GM18907 (cell line): ENCODE data around the gene RNASET2.

ENCODE experiments used
- ATAC-seq: cut with Tn5 transposase; IDR thresholded peaks from one replicate; pipeline ENCODE4 v1.9.1; 2021; ENCODE audit warnings: mild to moderate bottlenecking, moderate library complexity; ENCODE audit not compliant: unreplicated experiment

Gene RNASET2

DNA sequence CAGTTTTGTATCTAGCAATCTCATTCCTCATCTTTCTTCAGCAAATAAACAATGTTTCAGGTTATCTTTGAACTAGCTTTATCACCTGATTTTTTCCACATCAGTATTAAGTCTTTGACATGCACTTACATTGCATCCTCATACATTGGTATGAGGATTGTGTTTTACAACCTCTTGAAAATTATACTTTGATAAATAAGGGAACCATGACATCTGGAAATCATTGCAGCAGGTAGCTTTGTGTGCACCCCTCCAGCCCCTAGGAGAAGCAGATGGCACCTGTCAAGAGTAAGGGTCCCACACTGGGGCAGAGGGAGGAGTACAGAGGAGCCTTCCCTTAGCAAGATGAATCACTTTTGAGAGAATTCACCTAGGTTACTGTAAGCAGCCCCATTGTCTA lies 13.7 kb upstream of the RNASET2 start:
- no peak for ATAC-seq

DNA sequence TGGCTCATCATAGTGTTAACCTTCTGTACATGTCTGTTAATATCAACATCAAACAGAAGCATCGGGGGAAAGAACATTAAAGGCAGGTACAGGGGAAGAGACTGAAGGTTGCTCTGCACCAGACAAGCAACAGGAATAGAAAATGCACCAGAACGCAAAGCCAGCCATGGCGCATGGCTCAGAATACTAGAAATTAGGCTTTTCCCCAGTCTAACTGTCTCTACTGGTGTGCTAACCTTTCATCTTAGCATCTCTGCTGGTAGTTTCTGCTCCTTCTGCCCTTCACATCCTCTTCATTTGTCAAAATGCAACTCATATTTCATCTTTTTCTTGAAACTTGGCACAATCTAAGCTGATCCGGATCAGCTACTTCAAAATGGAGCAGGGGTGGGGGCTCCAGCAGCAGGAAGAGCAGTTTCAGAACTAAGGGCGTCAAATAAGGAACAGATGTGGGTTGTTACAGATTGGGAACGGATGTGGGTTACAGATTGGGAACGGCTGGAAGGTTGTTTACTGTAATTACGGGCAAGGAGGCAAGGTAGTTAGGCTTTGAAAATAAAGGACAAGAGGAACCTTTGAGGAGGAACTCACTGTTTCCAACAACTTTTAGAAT lies 13.1 kb upstream of the RNASET2 start:
- ATAC-seq = no peak

DNA sequence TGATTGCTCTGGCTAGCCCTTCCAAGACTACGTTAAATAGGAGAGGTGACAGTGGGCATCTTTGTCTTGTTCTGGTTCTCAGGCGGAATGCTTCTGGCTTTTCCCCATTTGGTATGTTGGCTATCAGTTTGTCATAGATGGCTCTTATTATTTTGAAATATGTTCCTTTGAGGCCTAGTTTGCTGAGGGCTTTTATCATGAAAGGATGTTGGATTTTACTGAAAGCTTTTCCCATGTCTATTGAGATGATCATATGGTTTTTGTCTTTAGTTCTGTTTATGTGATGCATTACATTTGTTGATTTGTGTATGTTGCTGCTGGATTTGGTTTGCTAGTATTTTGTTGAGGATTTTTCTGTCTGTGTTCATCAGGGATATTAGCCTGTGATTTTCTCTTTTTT lies 9.9 kb upstream of the RNASET2 start:
- no peak for ATAC-seq

DNA sequence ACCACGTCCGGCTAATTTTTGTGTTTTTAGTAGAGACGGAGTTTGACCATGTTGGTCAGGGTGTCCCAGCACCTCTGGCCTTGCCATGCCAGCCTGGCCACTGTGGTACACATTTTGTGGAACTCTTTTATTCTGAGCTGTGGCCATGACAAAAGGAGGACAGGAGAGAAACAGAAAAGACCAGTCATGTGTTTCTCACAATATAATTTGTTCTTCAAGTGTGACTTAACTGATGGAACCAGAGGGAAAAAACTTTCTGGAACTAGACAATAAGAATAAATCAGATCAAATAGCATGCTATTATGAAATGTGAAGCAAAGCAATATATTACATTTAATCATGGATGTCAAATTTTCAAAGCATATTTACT lies 4.2 kb upstream of the RNASET2 start:
- no peak for ATAC-seq

DNA sequence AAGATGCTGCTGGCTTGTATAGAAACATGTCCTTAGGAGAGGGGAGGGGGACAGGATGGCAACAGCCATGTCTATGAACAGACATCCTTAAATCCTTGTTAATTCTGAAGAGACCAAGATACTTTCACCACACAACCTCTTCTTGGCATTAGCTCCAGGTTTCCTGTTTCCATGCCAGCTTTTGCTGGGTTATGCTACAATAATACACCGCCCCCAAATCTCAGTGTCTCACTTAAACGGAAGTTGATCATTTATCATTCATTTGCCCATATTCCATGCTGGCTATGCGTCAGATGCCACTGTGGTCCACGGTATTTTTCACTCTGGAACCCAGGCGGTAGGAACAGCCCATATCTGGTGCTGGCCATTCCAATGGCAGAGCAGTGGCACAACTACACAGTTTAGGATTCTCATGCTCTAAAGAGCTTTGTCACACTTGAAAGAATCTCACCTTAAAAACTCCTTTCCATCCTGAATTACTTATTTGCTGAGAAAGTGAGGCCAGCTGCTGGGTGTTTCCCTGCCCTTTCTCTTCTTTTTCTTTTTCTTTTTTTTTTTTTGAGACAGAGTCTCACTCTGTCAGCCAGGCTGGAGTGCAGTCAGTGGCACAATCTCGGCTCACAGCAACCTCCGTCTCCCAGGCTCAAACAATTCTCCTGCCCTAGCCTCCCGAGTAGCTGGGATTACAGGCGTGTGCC lies 3.7 kb upstream of the RNASET2 start:
- no peak for ATAC-seq

DNA sequence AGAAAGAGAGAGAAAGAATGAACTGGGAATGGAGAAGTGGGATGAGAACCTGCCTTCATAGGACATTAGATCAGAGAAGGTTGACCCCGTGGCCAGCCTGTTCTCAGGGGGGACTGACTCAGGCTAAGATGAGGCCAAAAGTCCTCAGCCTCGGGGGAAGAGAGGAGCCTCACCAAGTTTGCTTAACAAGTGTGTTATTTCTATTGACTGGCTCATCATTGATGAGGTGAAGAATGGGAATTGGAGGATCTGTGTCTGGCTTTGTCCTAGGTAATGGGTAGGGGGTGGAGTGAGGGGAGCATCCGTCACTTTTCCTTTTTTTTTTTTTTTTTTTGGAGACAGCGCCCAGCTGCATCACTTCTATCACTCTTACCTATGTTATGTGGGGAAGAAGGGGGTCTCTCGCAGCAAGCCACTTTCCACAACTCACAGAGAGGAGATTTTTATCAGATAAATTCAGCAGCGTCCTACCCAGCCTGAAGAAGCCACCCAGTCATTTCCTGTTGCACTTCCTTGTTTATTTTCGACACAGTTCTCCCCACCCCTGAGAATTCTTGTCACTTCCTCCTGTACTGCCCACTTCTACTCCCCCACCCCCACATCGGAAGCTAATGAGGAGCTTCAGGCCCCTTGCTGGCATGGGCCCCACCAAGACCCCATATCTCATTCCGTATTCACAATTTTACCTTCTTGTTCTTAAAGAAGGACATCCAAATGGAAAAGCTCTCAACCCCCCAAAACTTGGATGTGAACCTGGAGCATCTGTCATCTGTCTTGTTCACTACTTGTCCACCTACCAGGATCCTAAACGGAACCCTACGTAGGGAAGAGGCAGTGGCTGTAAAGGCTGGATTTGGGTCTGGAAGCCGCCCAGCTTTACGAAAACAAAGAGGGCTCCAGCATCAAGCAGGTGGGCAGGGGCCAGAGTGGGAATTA lies 2.8 kb upstream of the RNASET2 start:
- no peak for ATAC-seq

DNA sequence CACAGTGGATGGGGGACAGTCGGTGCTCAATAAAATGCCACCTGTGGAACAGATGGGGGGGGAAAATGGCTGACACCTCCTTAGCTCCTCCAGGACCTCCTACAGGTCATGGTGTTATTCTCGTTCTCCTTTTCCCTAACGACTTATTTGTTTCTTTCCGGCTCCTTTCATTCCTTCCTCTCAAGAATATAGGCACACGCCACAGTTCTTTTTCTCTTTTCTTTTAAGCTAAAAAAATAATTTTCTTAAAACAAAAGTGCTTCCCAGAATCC lies 1.4 kb upstream of the RNASET2 start:
- no peak for ATAC-seq

DNA sequence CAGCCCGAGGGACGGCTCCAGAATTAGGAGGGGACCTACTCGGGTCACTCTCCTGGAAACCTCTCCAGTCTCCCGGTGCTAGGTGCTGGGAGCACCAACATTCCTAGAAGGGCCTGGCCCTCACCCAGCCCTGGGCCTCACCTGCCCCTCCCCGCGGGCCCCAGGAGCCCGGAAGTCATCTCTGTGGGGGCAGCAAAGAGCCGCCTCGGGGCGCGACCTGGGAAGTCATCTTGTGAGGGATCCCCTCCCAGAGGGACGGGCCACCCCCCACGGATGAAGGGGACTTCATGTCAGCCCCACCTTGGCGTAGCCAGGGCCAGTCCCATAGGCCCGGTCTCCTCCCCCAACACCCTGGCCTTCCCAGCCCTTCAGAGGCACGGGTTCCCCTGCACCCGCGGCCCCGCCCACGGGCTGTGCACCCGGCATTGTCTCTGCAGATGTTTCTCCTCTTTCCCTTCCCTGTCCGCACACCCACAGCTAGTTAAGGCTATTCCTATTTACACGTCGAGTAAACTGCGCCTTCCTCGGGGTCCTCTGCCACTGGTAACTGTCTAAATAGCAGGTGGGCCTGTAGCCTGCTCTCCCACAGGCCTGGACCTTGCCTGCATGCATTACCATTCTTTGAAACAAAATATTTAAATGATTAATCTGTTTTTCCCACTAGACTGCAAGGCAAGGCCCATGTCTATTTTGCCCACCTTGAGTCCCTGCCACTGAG lies 896 bp upstream of the RNASET2 start:
- ATAC-seq = peak; percentile 49

DNA sequence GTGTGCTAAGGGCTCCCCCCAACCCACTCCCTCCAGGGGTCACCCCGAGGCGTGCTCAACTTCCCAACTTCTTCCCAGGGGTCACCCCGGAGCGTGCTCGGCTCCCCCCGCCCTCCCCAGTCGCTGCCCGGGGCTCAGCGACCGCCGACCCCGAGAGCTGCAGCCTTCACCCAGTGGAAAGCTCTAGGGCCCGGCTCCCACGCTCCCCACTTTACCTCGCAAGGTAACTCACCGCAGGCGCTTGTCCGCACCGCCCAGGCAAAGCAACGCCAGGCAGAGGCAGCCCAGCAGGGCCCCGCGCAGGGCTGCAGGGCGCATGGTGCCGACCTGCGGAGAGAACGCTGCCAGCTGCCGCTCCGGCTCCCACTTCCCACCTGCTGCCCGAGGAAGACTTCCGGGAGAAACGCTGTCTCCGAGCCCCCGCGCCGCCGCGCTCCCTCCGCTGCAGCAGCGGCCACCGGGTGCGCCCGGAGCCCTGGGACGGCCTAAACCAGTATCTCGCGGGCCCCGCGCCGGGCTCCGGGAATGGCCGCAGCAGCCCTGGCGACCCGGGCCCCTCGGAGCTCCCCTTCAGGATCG lies 396 bp downstream of the RNASET2 start:
- ATAC-seq = peak; percentile 11

DNA sequence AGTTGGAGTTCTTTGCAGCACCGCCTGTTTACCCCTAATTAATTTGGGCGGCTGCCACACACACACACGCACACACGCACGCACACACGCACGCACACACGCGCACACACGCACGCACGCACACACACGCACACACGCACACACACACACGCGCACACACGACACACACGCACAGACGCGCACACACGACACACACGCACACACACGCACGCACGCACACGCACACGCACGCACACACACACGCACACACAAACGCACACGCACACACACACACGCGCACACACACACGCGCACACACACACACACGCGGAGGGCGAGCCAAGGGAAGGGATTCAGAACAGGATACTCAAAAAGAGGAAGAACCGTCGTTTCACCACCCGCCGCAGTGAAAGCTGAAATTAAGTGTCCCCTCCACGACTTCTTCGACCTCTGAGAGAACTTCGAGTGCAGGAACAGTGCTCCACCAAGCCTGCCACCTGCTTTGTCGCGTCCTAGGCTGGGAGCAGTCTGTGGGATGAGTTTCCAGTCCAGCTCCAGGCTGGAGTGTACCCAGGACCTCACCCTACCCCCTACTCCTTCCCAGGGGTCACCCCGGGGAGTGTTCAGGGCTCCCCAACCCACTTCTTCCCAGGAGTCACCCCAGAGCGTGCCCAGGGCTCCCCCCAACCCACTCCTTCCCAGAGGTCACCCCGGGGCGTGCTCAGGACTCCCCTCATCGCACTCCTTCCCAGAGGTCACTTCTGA lies 1.1 kb downstream of the RNASET2 start:
- no peak for ATAC-seq

DNA sequence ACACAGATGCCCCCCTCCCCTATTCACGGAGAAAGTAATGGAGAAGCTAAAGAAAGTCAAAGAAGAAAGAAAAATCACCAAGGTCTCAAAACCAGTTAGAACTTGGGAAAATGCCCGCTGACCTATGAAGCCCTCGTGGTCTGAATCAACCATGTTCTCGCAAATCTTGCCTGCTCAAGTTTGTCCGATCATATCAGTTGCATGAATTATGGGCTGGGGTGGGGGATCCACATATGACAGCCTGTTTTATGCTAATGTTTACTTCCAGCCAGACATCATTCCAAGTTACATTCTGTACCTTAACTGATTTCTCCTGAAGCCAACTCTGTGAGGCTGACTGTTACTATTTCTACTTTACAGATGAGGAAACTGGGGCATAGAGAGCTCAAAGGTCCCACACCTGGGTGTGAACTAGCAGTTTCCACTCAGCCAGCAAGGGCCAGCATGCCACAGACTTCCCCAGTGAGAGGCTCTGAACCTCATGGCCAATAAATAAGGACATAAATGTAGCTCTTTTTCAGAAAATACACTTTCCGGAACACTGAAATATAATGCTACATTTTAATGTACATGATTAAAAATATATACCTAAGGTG lies 2.1 kb downstream of the RNASET2 start:
- ATAC-seq = no peak

DNA sequence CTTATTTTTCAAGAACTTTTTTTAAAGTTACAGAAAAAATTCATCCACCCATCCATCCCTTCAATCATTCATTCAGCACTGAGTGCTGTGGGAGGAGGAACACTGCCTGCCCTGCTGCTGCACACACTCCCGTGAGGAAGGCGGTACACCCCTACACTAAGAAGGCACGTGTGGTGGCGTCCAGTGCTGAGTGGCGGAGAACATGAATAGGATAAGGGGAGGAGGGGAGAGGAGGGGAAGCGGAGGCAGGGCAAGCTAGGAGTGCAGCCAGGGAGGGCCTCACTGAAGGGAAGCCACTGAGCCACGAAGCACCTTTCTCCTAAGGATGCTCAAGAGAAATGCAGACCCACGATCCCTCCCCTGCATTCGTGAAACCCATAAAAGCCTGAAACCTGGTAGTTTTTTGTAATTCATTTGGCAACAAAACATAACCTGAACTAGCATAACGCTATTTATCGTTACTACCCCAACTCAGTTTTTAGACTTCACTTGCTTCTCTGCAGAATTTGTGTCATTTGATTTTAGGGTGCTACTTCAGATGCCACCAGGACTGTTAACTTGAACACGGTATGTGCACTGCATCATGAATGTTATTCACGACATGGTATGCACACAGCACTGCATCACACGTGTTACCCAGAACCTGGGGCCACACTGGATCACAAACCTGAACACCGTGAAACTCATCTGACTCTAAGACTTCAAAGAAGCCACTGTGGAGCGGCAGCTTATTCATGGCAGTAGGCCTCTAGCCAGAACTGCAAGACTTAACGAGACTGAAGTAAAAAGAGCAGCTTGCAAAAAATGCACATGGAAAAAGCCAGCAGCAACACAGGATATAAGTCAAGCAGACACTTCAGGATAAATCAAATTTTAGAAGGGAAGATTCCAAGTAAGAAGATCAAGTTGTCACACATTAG lies 3.5 kb downstream of the RNASET2 start:
- ATAC-seq = no peak

DNA sequence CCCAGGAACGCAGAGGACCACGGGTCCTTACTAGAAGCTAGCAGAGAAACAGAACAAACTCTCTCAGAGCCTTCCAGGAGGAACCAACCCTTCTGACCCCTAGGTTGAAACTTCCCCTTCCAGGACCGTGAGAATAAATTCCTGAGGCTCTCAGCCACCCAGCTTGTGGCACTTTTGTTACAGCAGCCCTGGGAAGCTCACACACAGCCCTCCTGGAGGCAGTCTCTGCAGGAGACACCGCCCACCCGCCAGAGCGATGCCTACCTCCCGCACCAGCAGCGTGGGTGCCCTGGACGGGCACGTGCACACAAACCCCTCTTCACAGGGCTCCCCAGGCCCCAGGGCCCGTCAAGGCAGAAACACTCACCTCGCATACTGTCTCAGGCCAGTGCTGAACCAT lies 4.2 kb downstream of the RNASET2 start:
- no peak for ATAC-seq

DNA sequence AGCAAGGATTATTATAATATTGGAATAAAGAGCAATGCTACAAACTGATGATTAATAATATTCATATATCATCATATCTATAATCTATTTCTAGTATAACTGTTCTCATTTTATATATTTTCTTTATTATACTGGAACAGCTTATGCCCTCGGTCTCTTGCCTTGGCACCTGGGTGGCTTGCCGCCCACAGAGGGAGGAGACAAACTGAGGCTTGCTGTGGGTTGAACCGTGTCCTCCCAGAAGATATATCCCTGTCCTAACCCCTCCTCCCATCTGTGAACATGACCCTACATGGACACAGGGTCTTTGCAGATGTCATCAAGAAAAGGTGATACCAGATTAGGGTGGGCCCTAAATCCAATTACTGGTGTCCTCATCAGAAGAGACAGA lies 4.7 kb downstream of the RNASET2 start:
- no peak for ATAC-seq

DNA sequence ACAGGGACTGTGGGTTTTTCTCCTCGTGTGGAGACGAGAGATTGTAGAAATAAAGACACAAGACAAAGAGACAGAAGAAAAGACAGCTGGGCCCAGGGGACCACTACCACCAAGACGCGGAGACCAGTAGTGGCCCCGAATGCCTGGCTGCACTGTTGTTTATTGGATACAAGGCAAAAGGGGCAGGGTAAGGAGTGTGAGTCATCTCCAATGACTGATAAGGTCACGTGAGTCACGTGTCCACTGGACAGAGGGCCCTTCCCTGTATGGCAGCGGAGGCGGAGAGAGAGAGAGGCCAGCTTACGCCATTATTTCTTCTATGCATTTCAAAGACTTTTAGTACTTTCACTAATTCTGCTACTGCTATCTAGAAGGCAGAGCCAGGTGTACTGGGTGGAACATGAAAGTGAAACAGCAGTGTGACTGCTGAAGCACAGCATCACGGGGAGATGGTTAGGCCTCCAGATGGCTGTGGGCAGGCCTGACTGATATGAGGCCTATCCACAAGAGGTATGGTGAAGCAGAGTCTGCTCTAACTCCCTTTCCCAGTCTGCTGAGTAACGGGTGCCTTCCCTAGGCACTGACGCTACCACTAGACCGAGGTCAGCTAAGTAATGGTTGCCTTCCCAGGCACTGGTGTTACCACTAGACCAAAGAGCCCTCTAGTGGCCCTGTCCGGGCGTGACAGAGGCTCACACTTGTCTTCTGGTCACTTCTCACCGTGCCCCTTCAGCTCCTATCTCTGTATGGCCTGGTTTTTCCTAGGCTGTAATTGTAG lies 5.3 kb downstream of the RNASET2 start:
- ATAC-seq = peak; percentile 94

DNA sequence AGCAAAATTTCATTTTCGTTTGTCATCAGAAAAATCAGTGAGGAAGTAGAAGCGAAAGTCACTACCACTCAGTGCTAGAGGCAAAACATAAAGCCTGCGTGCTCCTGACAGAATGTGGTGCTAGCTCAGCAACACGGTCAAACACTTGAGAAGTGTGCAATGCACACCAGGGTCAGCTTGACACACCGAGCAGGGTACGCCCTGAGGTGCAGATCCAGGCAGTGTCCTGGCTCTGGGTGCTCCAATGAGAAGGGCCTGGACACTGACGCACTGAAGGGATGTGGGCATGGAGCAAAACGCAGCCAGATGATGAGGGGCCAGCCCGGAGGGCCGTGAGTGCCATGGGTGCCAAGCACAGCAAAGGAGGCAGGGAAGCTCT lies 5.9 kb downstream of the RNASET2 start:
- peak; percentile 41 for ATAC-seq

DNA sequence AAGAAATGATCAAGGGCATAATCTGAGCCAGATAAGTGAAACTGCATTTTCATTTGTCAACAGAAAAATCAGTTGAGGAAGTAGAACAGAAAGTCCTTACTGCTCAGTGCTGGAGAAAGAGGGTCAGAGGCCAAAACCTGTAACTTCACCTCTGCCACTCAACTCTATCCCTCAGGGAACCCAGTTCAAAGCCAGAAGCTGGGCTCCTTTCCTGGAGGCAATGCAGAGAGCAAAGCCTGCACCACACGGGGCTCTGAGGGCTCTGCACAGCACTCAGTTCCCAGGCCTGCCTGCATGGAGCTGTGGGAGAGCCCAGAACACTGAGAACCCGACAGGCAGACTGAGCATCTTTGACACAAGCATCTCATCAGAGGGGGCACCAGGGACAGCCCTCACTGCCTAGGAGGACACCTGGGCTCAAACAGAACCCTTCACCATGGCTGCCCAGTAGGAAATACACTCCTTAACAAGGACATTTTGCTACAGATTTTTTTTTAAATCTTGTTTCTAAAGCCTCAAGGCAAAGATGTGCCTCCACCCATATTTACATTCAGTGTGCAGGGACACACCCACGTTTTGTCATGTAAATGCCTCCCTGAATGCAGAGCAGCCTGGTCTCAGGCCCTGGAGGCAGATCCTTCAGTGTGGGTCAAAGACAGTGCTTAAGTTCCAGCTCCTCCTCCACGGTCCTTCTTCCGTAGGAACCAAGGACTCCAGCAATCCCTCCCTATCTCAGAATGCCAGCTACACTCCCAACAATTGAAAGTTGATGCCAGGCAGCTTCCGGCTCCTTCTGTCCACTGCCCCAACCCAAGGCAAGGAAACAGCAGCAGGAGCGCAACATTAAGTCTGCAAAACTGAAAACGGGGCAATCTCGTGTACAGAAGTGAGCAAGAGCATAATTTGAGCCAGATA lies 6.6 kb downstream of the RNASET2 start:
- ATAC-seq = peak; percentile 1
